Smooth muscle cell (in vitro differentiated cells): ENCODE results near the gene HSPA1L. TPM values are rescaled to one million over a fixed set of nuclear protein-coding genes. Genes with fewer than 3 reads are reported as not detected.

Experiments used
- DNase-seq: peaks from one replicate; lab custom pipeline; 2025; ENCODE audit not compliant: unreplicated experiment; lab: John Stamatoyannopoulos, UW
- H2AFZ ChIP-seq: fragments of 200-600 bp; sonication (generic); 2 replicates; pipeline ENCODE4 v1.6.0; 2016; ENCODE audit warnings: antibody characterized with exemption, low read depth, mild to moderate bottlenecking
- H3F3A ChIP-seq: fragments of 200-600 bp; sonication (generic); 2 replicates; pipeline ENCODE4 v1.6.0; 2017; ENCODE audit warnings: antibody characterized with exemption, low read depth
- H3K27ac ChIP-seq: fragments of 200-600 bp; sonication (generic); 2 replicates; pipeline ENCODE4 v1.5.1; 2016; ENCODE audit warnings: low read depth, mild to moderate bottlenecking
- H3K27me3 ChIP-seq: fragments of 200-600 bp; sonication (generic); 2 replicates; pipeline ENCODE4 v1.6.1; 2016; ENCODE audit warnings: low read depth, mild to moderate bottlenecking
- H3K36me3 ChIP-seq: fragments of 200-600 bp; sonication (generic); 2 replicates; pipeline ENCODE4 v1.5.1; 2016; ENCODE audit warnings: low read depth
- H3K4me1 ChIP-seq: fragments of 200-600 bp; sonication (generic); 2 replicates; pipeline ENCODE4 v1.5.1; 2016; ENCODE audit warnings: low read depth
- H3K4me2 ChIP-seq: fragments of 200-600 bp; sonication (generic); 2 replicates; pipeline ENCODE4 v1.6.0; 2016; ENCODE audit warnings: mild to moderate bottlenecking
- H3K4me3 ChIP-seq: fragments of 200-600 bp; sonication (generic); 2 replicates; pipeline ENCODE4 v1.5.1; 2016; ENCODE audit warnings: mild to moderate bottlenecking
- H3K79me2 ChIP-seq: fragments of 200-600 bp; sonication (generic); 2 replicates; pipeline ENCODE4 v1.6.0; 2016; ENCODE audit warnings: low read depth, mild to moderate bottlenecking
- H3K9ac ChIP-seq: fragments of 200-600 bp; sonication (generic); 2 replicates; pipeline ENCODE4 v1.6.0; 2016; ENCODE audit warnings: low read depth
- H3K9me3 ChIP-seq: fragments of 200-600 bp; sonication (generic); replicated peaks from 2 replicates; pipeline ENCODE4 v1.5.1; 2016; ENCODE audit warnings: low read depth
- H4K20me1 ChIP-seq: fragments of 200-600 bp; sonication (generic); 2 replicates; pipeline ENCODE4 v1.6.0; 2016; ENCODE audit warnings: low read depth
- CTCF ChIP-seq: fragments of 200-600 bp; sonication (generic); IDR thresholded peaks from 2 replicates; pipeline ENCODE4 v1.5.1; 2017; ENCODE audit warnings: borderline replicate concordance, mild to moderate bottlenecking, antibody characterized with exemption; ENCODE audit not compliant: insufficient read depth, poor library complexity, severe bottlenecking
- WGBS: methylation state at CpG from one replicate; pipeline ENCODE4 v1.1.7; 2016; ENCODE audit warnings: low lambda C conversion rate; 5-methylcytosine and 5-hydroxymethylcytosine counted together
- polyA plus RNA-seq: library from polyadenylated mRNA; unstranded; fragments of >200 nt; fragmentation: Nextera tagmentation; extraction: Ambion mirVana; gene quantifications from 2 replicates; pipeline ENCODE4 v1.2.1, GENCODE V29; 2016
- total RNA-seq: library from RNA; depleted of rRNA; stranded (reverse); fragments of >200 nt; gene quantifications from 2 replicates; pipeline ENCODE4 v1.2.3, GENCODE V29; 2014

Gene HSPA1L
- total and polyA plus RNA-seq, 2 experiments from 2014 or later = 0.19 to 0.63 TPM

GRCh38 chr6:31775633-31776484 lies 39.2 kb downstream of the HSPA1L start:
- Histone ChIP-seq H3K4me1 (peaks cover 8% of the 10 kb centered on the region), H3K4me2 (no peak overlapping the region), H3K4me3 (no peak overlapping the region), H3K9me3 (no peaks in the 10 kb centered on the region), H3K27me3 (no peaks in the 10 kb centered on the region), H3K79me2 (no peaks in the 10 kb centered on the region), H3K36me3 (no peaks in the 10 kb centered on the region), H3K9ac (no peak overlapping the region), H3K27ac (no peak overlapping the region), H4K20me1 (no peaks in the 10 kb centered on the region), H3F3A (peaks cover 11% of the 10 kb centered on the region), H2AFZ (no peak overlapping the region)
- 94% methylated on average over 32 of the region's 32 CpGs for WGBS
- DNase-seq = no peak
- TF ChIP-seq CTCF = no peak

GRCh38 chr6:31775184-31775583 lies 39.9 kb downstream of the HSPA1L start:
- Histone ChIP-seq H3K27me3 (no peaks in the 10 kb centered on the region), H3K36me3 (no peaks in the 10 kb centered on the region), H3K27ac (no peak overlapping the region), H3K4me1 (peaks cover 8% of the 10 kb centered on the region), H3K79me2 (no peaks in the 10 kb centered on the region), H3K4me2 (no peak overlapping the region), H3K4me3 (no peak overlapping the region), H3K9ac (no peak overlapping the region), H4K20me1 (no peaks in the 10 kb centered on the region), H2AFZ (no peak overlapping the region), H3K9me3 (no peaks in the 10 kb centered on the region), H3F3A (peaks cover 11% of the 10 kb centered on the region)
- DNase-seq = no peak
- WGBS = 79% methylated on average over 3 of the region's 4 CpGs
- no peak for TF ChIP-seq CTCF

- H3K4me3 ChIP-seq = no peak overlapping the region
- H3K36me3 ChIP-seq = no peaks in the 10 kb centered on the region
- no peaks in the 10 kb centered on the region for H3K79me2 ChIP-seq
- H2AFZ ChIP-seq = no peak overlapping the region
- no peaks in the 10 kb centered on the region for H4K20me1 ChIP-seq
- no peak overlapping the region for H3K4me2 ChIP-seq
- no peak for DNase-seq
- H3K4me1 ChIP-seq = peaks cover 7% of the 10 kb centered on the region
- H3F3A ChIP-seq = no peaks in the 10 kb centered on the region
- H3K9ac ChIP-seq = no peak overlapping the region
- no peak overlapping the region for H3K27ac ChIP-seq
- no peak for TF ChIP-seq CTCF
- 49% methylated on average over 4 of the region's 4 CpGs for WGBS
- H3K9me3 ChIP-seq = no peaks in the 10 kb centered on the region
- H3K27me3 ChIP-seq = no peaks in the 10 kb centered on the region
Observed at GRCh38 chr6:31771992-31772358, 43.1 kb downstream of the HSPA1L start.

GRCh38 chr6:31770860-31771259 lies 44.2 kb downstream of the HSPA1L start:
- no peaks in the 10 kb centered on the region for H3F3A ChIP-seq
- H3K79me2 ChIP-seq = no peaks in the 10 kb centered on the region
- H4K20me1 ChIP-seq = no peaks in the 10 kb centered on the region
- H3K27me3 ChIP-seq = no peaks in the 10 kb centered on the region
- no peaks in the 10 kb centered on the region for H3K36me3 ChIP-seq
- no peak for TF ChIP-seq CTCF
- no peaks in the 10 kb centered on the region for H3K9me3 ChIP-seq
- H3K4me3 ChIP-seq = no peak overlapping the region
- H3K4me1 ChIP-seq = no peaks in the 10 kb centered on the region
- no peak overlapping the region for H2AFZ ChIP-seq
- H3K9ac ChIP-seq = no peak overlapping the region
- DNase-seq = no peak
- H3K4me2 ChIP-seq = no peak overlapping the region
- 95% methylated on average over 2 of the region's 2 CpGs for WGBS
- no peak overlapping the region for H3K27ac ChIP-seq
